COLO668 (cell line): ENCODE data around the gene AKAP9.
"Not testable (repeated sequence)": the region's sequence is repeated elsewhere in the genome, so short reads cannot be mapped to it uniquely, and the experiment has no call there.

ENCODE experiments used
- DNase-seq: peaks from one replicate; lab custom pipeline; 2025; ENCODE audit not compliant: unreplicated experiment; lab: John Stamatoyannopoulos, UW

The AKAP9 gene

GRCh38 chr7:92057375-92057774 lies 116.7 kb downstream of the AKAP9 start:
- DNase-seq = peak; percentile 10

GRCh38 chr7:92058040-92058439 lies 117.4 kb downstream of the AKAP9 start:
- DNase-seq = no peak

GRCh38 chr7:92058899-92059298 lies 118.2 kb downstream of the AKAP9 start:
- DNase-seq = no peak

GRCh38 chr7:92061154-92061553 lies 120.5 kb downstream of the AKAP9 start:
- no peak for DNase-seq

GRCh38 chr7:92064438-92065029 lies 123.9 kb downstream of the AKAP9 start:
- no peak for DNase-seq

GRCh38 chr7:92071032-92071431 lies 130.4 kb downstream of the AKAP9 start:
- no peak for DNase-seq

GRCh38 chr7:92072121-92072520 lies 131.5 kb downstream of the AKAP9 start:
- no peak for DNase-seq

- no peak for DNase-seq
Measured at GRCh38 chr7:92072708-92073107, 132.0 kb downstream of the AKAP9 start.

GRCh38 chr7:92075455-92076158 lies 134.9 kb downstream of the AKAP9 start:
- DNase-seq = no peak

- DNase-seq = no peak
Measured at GRCh38 chr7:92076509-92076908, 135.8 kb downstream of the AKAP9 start.

- DNase-seq = not testable (repeated sequence)
Measured at GRCh38 chr7:92083922-92084321, 143.3 kb downstream of the AKAP9 start.

GRCh38 chr7:92088266-92088665 lies 147.6 kb downstream of the AKAP9 start:
- DNase-seq = no peak

GRCh38 chr7:92092210-92092609 lies 151.5 kb downstream of the AKAP9 start:
- no peak for DNase-seq

GRCh38 chr7:92095380-92095779 lies 154.7 kb downstream of the AKAP9 start:
- no peak for DNase-seq

GRCh38 chr7:92100534-92100933 lies 159.9 kb downstream of the AKAP9 start:
- DNase-seq = no peak

GRCh38 chr7:92102862-92103261 lies 162.2 kb downstream of the AKAP9 start:
- not testable (repeated sequence) for DNase-seq

- no peak for DNase-seq
Measured at GRCh38 chr7:92108821-92109220, 168.2 kb downstream of the AKAP9 start.

GRCh38 chr7:92110857-92111256 lies 170.2 kb downstream of the AKAP9 start:
- no peak for DNase-seq

- no peak for DNase-seq
Measured at GRCh38 chr7:92115821-92116220, 175.2 kb downstream of the AKAP9 start.

- no peak for DNase-seq
Measured at GRCh38 chr7:92116949-92117348, 176.3 kb downstream of the AKAP9 start.

- no peak for DNase-seq
Measured at GRCh38 chr7:92119213-92119759, 178.6 kb downstream of the AKAP9 start.

GRCh38 chr7:92121681-92122080 lies 181.0 kb downstream of the AKAP9 start:
- no peak for DNase-seq

GRCh38 chr7:92131093-92131492 lies 190.4 kb downstream of the AKAP9 start:
- DNase-seq = no peak
